GM10847 (cell line): ENCODE data around the gene USH1C.

Source experiments
- POLR2A ChIP-seq: IDR thresholded peaks from 2 replicates; pipeline ENCODE4 v1.6.1; 2011; ENCODE audit not compliant: insufficient read length; ENCODE audit errors: extremely low read depth

Gene USH1C

DNA sequence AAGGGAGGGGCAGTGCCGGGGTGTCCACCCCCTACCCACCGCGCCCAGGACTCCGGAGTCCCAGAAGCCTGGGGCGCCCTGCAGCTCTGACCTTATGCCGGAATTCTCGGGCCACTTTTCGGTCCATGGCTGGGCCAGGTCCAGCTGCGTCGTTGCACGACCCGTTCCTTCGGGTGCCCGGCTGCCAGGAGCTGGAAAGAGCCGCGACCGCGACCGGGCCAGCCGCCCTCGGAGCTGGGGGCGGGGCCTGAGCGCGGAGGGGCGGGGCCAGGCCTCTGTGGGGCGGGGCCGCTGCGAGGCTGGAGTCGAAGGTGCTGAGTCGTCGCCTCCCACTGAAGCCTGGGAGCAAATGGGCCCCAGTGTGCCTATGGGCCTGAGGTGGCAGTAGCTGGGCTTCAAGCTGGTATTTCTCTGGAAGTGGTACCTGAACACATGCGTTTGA, at the start of gene USH1C:
USH1C (minus strand) TSS at position 236 of the 442 bp plus-strand sequence; CDS start at position 127, 109 bp downstream.
- TF ChIP-seq POLR2A: no peak

DNA sequence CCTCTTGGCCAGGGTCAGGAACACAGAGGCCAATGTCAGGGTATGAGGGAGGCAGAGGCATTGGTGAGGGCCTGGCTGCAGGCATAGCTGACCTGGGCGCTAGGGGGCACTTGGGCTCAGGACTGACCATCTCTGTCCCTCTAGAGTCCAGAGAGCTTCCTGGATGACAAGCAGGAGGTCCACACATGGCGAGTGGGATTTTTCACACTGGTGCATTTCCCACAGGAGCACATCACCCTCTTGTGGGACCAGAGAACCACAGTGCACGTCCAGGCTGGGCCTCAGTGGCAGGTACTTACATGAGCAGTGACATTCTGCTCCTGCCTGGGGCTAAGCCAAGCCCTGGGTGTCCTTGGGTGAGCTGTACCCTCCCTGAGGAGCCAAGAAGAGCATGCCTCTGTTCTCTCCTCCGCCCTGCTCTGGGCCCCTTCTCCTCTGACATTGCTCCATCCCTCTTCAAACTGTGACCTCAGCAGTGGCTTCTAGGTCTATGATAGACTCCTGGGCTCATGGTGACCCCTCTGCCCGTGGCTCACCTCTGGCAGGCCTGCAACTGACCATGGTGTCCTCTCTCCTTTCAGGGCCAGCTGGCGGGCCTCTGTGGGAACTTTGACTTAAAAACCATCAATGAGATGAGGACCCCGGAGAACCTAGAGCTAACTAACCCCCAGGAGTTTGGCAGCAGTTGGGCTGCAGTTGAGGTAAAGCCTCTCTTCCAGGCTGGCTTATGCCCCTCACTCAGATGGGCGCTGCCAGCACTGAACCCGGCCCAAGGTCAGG, 49.4 kb upstream of the USH1C start:
- no peak for TF ChIP-seq POLR2A

DNA sequence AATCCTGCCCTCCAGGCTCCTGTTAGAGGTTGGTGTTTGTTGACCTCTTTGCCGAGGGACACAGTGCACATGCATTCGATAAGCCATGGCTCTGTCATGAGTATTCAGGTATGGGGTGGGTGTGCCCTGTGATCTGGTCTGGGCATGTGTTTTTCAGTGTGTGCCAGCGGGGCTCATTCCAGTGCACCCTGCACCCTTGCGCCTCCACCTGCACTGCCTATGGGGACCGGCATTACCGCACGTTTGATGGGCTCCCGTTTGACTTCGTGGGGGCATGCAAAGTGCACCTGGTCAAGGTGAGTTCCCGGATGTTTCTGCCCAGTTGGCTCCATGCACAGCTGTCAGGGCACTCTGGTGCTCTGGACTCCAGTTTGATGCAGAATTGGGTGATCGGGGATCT, 47.1 kb upstream of the USH1C start:
- no peak for TF ChIP-seq POLR2A

DNA sequence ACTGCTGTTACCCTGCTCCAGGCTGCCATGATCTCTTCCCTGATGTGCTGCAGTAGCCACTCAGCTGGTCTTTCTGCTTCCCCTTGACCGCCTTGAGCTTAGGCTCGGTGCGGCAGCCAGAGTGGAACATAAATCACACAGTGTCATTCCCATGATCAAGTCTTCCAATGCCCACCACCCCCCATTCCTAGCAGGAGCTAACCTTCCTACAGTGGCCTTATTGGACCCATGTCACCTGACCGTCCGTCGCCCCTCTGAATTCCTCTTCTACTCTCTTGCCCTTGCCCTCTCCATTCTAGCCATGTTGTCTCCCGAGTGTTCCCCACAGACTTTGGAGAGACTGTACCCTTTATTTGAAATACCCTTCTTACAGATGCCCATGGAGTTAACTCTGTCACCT, 46.2 kb upstream of the USH1C start:
- TF ChIP-seq POLR2A: no peak

DNA sequence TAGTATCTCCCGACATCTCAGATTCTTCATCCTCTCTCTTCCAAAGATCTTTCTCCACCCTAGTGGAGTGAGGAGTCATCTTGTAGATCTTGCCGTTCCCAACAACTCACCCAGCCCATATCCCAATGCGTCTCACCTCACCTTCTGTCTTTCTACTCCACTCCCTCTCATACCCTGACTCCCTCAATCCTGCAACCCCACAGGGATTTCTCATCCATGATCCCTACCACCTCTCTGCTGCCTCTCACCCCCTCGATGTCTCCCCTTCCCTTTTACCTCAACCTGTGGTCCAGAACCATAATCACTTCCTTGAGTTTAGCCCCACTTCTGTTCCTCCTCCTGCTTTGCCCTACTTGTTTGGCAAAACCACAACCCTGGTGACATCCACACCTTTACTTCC, 44.5 kb upstream of the USH1C start:
- TF ChIP-seq POLR2A: no peak

DNA sequence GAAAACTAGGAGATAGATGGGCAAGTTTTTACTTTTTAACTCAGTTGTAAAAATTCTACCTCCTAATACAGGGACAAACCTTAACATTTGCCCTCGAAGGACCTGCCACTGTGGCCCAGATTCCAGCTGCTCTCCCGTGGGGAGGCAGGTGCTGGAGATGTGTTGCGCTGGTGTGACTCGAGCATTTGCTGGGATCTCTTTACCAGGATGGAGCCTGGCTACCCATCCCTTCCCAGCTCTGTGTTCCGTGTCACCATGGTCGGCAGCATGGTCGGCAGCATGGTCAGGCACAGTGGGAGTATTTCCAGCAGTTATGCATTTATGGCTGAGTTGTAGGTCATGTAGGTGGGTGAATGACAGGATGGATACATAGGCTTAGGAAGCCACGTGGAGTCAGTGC, 44.0 kb upstream of the USH1C start:
- no peak for TF ChIP-seq POLR2A

DNA sequence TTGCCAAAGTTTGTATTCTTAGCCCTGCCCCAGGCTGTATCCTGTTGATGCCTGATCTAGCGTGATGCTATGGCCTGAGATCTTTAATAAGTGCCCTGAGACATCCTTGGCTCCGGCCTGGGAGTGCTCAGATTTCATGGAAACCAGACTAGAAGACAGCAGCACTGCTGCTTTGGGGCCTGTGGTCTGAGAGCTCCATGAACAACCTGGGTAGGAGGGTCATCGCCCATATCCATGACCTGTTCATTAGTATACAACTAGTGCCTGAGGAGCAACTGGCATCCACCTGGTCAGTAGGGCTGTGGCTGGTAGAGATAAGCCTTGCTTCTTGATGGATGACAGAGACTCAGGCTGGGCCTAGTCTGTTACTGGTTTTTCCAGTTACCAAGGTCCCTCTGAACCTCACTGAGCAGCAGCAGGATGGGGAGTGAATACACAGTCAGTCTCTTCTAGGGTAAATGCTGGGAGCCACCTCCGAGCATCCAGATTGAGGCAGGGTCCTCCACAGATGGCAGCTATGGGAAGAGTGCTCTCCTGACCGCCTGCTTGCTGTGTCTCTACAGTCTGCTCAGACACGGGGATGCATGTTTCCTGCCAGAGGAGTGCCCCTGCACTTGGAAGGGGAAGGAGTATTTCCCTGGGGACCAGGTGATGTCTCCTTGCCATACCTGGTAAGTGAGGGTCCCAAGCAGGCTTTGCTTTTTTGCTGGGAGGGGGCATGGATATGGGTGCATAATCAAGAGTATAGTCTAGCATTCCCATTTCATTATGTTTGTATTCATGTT, 41.9 kb upstream of the USH1C start:
- TF ChIP-seq POLR2A: no peak

DNA sequence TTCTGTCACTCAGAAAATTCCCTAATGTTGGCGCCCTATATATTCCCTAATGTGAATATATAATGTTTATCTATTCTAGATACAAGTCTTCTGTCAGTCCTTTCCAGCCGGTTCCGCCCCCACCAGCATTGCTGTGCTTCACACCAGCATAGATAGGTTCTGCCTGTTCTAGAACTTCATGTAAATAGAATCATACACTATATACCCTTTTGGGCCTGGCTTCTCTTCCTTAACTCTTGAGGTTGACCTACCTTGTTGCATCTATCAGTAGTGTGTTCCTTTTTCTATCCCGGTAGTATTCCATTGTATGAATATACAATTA, 37.5 kb upstream of the USH1C start:
- TF ChIP-seq POLR2A: no peak

DNA sequence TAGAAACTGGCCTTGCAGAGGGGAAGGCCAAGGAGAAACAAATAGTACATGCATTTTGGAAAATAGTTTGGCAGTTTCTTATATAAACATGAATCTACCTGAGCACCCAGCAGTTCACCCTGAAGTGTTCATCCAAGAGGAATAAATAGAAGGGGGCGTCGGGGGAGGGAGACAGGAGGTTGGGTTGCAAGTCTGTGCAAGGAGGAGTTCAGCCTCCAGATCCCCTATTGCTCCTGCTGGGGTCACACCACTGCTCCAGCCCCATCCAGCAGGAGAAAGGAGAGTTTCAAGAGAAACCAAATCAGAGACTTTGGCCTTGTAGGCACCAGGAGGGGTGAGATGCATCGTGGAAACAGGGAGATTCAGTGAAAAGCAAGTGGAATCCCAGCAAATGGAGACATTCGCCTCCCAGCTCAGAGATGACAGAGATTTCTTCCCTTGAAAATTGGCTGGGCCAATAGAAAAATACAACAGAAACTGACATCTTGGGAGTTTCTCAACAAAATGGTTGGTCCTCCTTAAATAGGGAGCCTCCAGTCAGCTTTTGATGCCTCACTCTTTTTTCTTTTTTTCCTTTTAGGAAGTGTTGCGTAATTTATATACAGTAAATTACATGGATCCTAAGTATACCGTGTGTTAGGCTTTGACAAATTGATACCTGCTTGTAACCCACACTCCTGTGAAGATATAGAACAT, 37.0 kb upstream of the USH1C start:
- TF ChIP-seq POLR2A: no peak

DNA sequence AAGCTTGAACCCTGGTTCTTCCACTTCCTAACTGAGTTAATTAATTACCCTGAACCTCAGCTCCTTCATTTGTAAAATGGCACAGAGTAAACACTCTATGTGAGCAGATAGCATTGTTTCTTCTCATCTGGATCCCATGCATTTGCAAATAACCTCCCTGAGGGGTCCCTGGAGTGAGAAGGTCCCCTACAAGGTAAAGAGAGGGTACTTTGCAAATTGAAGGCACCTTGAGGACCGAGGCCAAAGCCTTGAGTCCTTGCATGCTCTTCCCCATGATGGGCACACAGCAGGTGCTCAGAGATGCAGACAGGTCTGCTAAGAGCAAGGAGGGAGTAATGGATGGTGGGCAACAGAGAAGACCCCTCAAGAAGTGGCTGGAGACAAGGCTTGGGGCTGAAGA, 36.1 kb upstream of the USH1C start:
- TF ChIP-seq POLR2A: no peak

DNA sequence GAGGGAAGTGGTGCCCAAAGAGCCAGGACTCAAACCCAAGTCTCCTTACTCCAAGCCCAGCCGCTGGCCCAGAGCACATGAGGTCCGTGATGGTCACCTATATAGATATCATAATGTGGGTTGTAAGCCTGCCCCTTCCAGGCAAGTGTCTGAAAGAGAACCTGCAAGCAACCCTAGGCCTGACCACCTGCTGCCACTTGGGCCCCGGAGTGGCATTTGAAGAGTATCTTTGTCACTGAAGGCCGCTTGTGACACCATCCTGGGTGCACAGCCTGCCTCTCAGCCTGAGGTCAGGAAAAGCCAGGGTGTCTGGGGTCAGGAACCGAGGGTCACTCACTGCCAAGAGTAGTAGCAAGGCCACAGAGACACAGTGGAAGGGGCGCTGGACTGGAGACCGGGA, 35.2 kb upstream of the USH1C start:
- TF ChIP-seq POLR2A: no peak

DNA sequence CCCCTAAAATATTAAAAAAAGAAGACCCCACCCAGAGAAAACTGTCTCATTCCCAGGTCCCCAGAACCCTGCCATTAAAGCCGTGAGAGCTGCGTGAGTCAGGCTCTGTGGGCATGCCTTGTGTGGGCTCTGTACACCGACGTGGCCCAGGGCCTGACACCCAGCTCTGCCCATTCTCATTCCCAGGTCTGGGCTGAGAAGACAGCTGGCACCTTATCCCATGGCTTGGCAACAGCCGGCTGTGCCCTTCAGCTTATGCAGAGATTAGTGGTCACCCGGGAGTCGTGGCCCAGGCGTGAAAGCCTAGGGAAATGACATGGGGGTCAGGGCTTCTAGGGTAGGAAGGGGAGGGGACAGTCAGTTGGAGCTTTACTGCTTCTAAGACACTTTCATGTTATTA, 34.7 kb upstream of the USH1C start:
- TF ChIP-seq POLR2A: no peak

DNA sequence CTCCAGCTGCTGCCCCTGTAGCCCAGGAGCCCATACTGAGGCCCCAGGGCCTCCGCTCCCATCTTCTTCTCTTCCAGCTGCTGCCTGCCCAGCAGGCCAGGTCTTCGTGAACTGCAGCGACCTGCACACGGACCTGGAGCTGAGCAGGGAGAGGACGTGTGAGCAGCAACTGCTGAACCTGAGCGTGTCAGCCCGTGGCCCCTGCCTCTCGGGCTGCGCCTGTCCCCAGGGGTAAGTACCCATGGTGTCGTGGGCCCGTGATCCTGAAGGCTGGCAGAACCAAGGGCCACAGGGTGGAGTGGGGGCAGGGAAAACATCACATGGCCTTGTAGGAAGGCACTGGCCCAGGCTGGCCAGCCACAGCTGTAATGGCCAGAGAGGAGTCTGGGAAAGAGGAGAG, 34.1 kb upstream of the USH1C start:
- no peak for TF ChIP-seq POLR2A

DNA sequence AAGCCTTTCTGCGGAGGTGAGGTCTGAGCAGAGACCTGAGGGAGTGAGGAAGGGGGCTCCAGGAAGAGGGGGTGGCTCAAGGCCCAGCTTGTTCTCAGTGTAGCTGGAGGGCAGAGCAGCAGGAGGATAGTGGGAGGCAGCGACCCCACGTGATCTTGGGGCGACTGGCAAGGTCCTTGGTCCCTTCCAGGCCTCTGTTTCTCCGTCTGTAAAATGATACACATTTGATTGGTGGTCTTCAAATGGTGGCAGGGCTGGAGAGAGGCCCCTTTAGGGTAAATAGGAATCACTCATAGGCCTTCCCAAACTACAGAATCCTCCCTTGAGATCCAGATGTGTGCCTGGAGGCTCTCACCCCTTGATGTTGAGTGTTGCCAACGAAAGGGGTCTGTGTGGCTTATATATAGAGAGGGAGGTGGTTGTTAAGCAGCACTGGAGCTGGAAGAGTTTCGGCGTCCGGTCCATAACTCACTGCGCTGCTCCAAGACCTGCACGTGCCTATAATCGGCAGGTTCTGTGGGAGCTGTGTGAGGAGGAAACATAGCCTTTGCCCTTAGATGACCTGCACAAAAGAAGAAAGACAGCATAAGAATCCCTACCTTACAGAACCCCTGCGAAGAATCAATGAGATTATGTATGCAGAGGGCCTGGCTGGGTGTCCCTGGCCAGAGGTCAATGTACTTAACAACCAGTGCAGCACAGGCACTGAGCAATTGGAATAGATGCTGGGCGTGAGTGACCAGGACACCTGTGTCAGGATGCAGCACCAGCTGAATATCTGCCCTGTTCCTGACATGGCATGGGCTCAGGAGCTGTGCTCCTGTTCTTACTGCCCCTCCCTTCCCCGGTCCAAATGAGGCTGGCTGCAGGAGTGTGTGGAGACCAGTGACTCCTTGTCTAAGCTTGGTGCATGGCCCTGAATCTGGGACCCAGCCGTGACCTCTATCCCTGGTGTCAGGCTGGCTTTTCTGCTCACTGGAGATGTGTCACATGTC, 31.5 kb upstream of the USH1C start:
- TF ChIP-seq POLR2A: no peak
